ENCODE results near the gene MRPL1.
A peak's percentile ranks its signal among the peaks of the same experiment; 100 is the strongest.
"Not testable (repeated sequence)": the region's sequence is repeated elsewhere in the genome, so short reads cannot be mapped to it uniquely, and the experiment has no call there.

MRPL1 gene

GRCh38 chr4:77956917-77957316 lies 94.3 kb downstream of the MRPL1 start:
- TF ChIP-seq CTCF (conservative IDR thresholded peaks at IDR 0.05; ENCODE audit: low read depth): no peak
- POLR2A ChIA-PET (ENCODE audit: low non-redundant PET): no interaction called here
- CTCF ChIA-PET: no interaction called here
- H3K27ac ChIP-seq: no peak overlapping the region
- DNase-seq (ENCODE audit: low spot score): no peak

GRCh38 chr4:77958897-77959296 lies 96.3 kb downstream of the MRPL1 start:
- TF ChIP-seq CTCF (conservative IDR thresholded peaks at IDR 0.05; ENCODE audit: low read depth): no peak
- DNase-seq (ENCODE audit: low spot score): no peak
- CTCF ChIA-PET: interaction anchor here (0.7 kb wide), 3 partner anchors 215 to 388 kb away, joined by 3 to 6 read pairs (median 3); no protein-coding TSS in a partner anchor
- POLR2A ChIA-PET (ENCODE audit: low non-redundant PET): no interaction called here
- H3K27ac ChIP-seq: no peak overlapping the region

GRCh38 chr4:77959566-77960338 lies 97.1 kb downstream of the MRPL1 start:
- POLR2A ChIA-PET (ENCODE audit: low non-redundant PET): no interaction called here
- peak; percentile 74 for TF ChIP-seq CTCF (conservative IDR thresholded peaks at IDR 0.05; ENCODE audit: low read depth)
- DNase-seq (ENCODE audit: low spot score): peak; percentile 24
- CTCF ChIA-PET: interaction anchor here (0.7 kb wide), 3 partner anchors 29 to 586 kb away, joined by 3 to 4 read pairs (median 3); no protein-coding TSS in a partner anchor
- no peak overlapping the region for H3K27ac ChIP-seq

- TF ChIP-seq CTCF (conservative IDR thresholded peaks at IDR 0.05; ENCODE audit: low read depth): no peak
- DNase-seq (ENCODE audit: low spot score): no peak
- ChIA-PET POLR2A (ENCODE audit: low non-redundant PET) (no interaction called here), CTCF (interaction anchor here (0.7 kb wide), 2 partner anchors 29 to 586 kb away, joined by 3 read pairs; no protein-coding TSS in a partner anchor)
- H3K27ac ChIP-seq: no peak overlapping the region
These were observed 97.7 kb downstream of the MRPL1 start for GRCh38 chr4:77960367-77960766.

- TF ChIP-seq CTCF (conservative IDR thresholded peaks at IDR 0.05; ENCODE audit: low read depth): no peak
- ChIA-PET CTCF (no interaction called here), POLR2A (ENCODE audit: low non-redundant PET) (no interaction called here)
- no peak overlapping the region for H3K27ac ChIP-seq
- DNase-seq (ENCODE audit: low spot score): no peak
These were observed 100.4 kb downstream of the MRPL1 start for GRCh38 chr4:77963004-77963403.

GRCh38 chr4:77973657-77974056 lies 111.0 kb downstream of the MRPL1 start:
- DNase-seq (ENCODE audit: low spot score); H3K27ac ChIP-seq; CTCF ChIA-PET; POLR2A ChIA-PET (ENCODE audit: low non-redundant PET): not testable (repeated sequence)

GRCh38 chr4:77982900-77983540 lies 120.4 kb downstream of the MRPL1 start:
- CTCF ChIA-PET; H3K27ac ChIP-seq; POLR2A ChIA-PET (ENCODE audit: low non-redundant PET); DNase-seq (ENCODE audit: low spot score): not testable (repeated sequence)

- POLR2A ChIA-PET (ENCODE audit: low non-redundant PET); CTCF ChIA-PET; H3K27ac ChIP-seq; DNase-seq (ENCODE audit: low spot score): not testable (repeated sequence)
These were observed 121.1 kb downstream of the MRPL1 start for GRCh38 chr4:77983612-77984311.
